Activated gamma-delta T cell (primary cell): ENCODE results near the gene NDUFAF4.
A peak's percentile ranks its signal among the peaks of the same experiment; 100 is the strongest.

ENCODE experiments used
- DNase-seq: peaks from one replicate; lab custom pipeline; 2025; lab: John Stamatoyannopoulos, UW
- total RNA-seq, 2 donors: gene quantifications; one replicate each; lab custom pipeline; 2026; lab: John Stamatoyannopoulos, UW

Gene NDUFAF4
- total RNA-seq = 16.4 to 18.1 reads per million in 2 donors

GRCh38 chr6:96897396-96898240 is at the start of gene NDUFAF4:
NDUFAF4 (minus strand) TSS chr6:96897891; CDS start chr6:96897801, 90 bp downstream.
- DNase-seq = peak; percentile 89

GRCh38 chr6:96947055-96947454 is 49.4 kb upstream of the NDUFAF4 start:
- DNase-seq = no peak

- DNase-seq = no peak
These were observed 46.0 kb upstream of the NDUFAF4 start for GRCh38 chr6:96943555-96944215.

GRCh38 chr6:96942676-96943075 is 45.0 kb upstream of the NDUFAF4 start:
- DNase-seq = no peak

DNA sequence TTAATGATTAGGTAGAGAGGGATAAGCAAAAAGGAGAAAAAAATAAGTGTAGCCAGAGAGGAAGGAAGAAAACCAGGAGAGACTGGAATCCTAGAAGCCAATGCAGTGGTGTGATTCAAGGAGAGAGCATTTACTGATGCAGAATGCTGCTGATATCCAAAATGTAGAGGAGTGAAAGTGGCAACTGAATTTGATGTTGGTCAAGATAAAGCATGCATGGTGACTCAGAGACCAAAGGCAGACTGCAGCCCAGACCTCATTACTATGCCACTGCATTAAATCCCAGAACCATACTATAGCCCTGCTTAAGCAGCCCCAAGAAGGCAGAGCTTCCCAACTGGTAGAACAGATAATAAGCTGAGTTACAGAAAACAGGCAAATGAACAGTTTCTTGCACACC is 42.6 kb upstream of the NDUFAF4 start:
- no peak for DNase-seq

GRCh38 chr6:96939007-96939805 is 41.5 kb upstream of the NDUFAF4 start:
- no peak for DNase-seq

- DNase-seq = no peak
These were observed 36.4 kb upstream of the NDUFAF4 start for GRCh38 chr6:96934087-96934486.

DNA sequence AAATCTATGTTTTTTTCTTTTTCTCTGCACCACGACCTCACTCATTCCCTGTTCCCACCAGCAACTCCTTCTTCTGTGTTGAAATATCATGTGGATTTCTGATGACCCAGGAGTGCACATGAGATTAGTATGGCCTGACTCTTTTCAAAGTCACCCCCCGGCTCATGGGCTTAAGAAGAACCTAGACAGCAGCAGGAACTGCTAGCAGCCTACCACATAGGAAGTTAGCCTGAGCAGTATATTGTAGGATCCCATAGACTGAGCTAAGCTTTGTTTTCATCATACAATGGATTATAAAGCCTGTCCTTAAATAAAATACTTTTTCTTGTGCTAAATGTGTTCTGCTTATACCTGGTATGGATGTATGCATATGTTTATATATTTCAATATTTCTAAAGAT is 33.5 kb upstream of the NDUFAF4 start:
- DNase-seq = no peak

DNA sequence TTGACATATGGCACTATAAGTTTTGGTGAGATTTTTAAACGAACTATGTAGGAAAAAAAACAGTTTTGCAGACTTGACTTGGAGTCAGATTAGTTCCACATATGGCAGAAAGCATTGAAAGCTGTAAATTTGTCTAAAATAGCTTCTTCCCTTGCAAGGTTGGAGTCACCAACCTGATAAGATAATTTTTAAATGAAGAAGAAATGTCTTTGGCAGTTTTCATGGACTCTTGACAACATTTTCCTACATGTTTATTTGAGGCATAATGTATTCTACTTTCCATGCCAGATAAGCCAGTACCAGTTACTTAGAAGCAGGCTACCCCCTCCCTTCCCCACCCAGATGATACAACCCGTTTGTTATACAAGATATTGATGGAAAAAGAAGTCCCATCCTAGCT is 32.0 kb upstream of the NDUFAF4 start:
- DNase-seq = no peak

DNA sequence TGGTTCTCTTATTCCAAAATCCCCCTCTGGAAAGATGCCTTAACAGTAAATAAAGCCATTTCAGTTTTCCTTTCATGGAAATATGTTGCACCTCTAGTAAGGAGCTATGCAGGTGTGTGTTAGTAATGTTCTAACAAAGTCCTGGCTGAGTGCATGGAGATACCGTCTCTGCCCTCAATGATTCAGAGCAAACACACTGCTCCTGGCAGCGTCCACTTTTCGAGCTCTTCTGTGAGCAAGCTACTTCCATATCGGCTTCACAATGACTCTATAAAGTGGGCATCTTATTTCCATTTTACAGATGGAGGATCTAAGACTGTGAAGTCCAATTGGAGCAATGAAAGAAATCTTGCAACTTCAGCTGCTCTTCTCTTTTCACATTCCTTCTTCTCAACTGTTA is 30.0 kb upstream of the NDUFAF4 start:
- no peak for DNase-seq

DNA sequence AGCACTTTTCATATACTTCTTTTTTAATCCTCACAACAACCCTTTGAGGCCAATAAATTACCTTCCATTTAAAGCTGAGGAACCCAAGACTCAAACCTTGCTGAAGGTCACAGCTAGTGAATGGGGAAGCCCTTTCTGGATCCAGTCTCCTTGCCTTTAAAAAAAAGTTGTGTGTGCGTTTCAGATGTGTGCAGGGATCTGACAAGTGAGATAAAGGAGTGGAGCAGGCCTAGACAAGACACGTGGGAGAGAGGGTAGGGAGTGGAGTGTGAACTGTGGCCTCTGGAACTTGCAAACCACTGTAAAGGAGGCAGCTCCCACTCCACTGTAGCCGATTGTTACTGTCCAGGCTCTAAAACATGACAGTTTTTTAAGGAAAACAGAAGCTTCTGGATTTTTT is 28.7 kb upstream of the NDUFAF4 start:
- no peak for DNase-seq

- no peak for DNase-seq
These were observed 27.6 kb upstream of the NDUFAF4 start for GRCh38 chr6:96925290-96925687.

GRCh38 chr6:96923871-96924493 is 26.3 kb upstream of the NDUFAF4 start:
- DNase-seq = no peak

GRCh38 chr6:96923400-96923799 is 25.7 kb upstream of the NDUFAF4 start:
- DNase-seq = no peak

- DNase-seq = no peak
These were observed 19.4 kb upstream of the NDUFAF4 start for GRCh38 chr6:96917098-96917497.

DNA sequence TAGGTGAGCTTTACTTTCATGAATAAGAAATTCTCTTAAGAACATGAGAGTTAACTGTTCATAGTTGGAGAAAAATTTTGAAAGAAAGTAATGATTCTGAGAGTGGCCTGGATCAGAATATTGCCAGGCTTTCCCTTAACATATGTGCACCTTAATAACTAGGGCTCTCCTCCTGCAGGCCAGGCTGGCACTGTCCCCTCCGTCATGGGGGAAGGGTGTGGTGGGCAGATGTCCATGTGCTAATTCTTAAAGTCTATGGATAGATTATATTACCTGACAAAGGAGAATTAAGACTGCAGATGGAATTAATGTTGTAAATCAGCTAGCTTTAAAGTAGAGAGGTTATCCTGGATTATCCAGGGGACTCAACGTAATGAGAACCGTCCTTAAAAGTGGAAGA is 15.9 kb upstream of the NDUFAF4 start:
- DNase-seq = no peak

- DNase-seq = no peak
These were observed 14.1 kb upstream of the NDUFAF4 start for GRCh38 chr6:96911751-96912150.

GRCh38 chr6:96911171-96911570 is 13.5 kb upstream of the NDUFAF4 start:
- no peak for DNase-seq

GRCh38 chr6:96909811-96910210 is 12.1 kb upstream of the NDUFAF4 start:
- DNase-seq = no peak

GRCh38 chr6:96907498-96907897 is 9.8 kb upstream of the NDUFAF4 start:
- DNase-seq = no peak

GRCh38 chr6:96900873-96901272 is 3.2 kb upstream of the NDUFAF4 start:
- no peak for DNase-seq

DNA sequence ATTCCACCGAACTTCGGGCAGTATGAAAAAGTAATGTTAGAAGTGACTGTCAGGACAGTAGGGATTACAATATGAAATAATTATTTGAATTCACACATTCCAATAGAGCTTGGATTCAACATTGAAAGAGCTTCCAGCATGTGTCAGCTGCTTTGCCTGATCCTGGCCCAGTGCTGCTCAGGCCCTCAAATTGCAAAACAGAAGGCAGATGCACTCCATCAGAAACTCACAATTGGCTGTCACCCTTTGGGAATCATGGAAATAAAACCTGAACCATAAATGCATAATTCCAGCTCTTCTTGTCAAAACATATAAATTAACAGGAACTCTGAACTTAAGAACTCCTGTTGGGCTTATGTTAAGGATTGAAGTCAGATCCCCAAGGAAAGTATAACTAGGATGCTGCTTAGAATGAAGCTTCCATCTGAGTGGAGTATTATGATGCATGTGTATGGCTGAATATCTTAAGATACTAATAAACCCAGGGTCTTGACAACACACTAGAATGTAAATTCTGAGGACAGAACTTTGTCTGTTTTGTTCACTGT is 1.8 kb upstream of the NDUFAF4 start:
- DNase-seq = no peak
